ENCODE results near the gene KISS1R.

GRCh38 chr19:927351-927779 lies 10.2 kb downstream of the KISS1R start:
- TF ChIP-seq KLF7 (tag by site-specific recombination; IDR thresholded peaks at IDR 0.05; ENCODE audit: borderline replicate concordance) (no peak), CTCF (tag by site-specific recombination; IDR thresholded peaks at IDR 0.05) (no peak), ZFHX2 (tag by site-specific recombination; conservative IDR thresholded peaks at IDR 0.05) (no peak), ZNF785 (tag by site-specific recombination; IDR thresholded peaks at IDR 0.05) (no peak), ZNF174 (tag by site-specific recombination; IDR thresholded peaks at IDR 0.05) (no peak), BCL11B (tag by site-specific recombination; IDR thresholded peaks at IDR 0.05; ENCODE audit: low read depth) (no peak), PRDM10 (tag by site-specific recombination; IDR thresholded peaks at IDR 0.05) (no peak), REST (tag by site-specific recombination; IDR thresholded peaks at IDR 0.05) (no peak), ZNF530 (tag by site-specific recombination; IDR thresholded peaks at IDR 0.05; ENCODE audit: low read depth) (no peak), PBX3 (CRISPR knock-in tag; IDR thresholded peaks at IDR 0.05) (no peak), GLI2 (tag by site-specific recombination; IDR thresholded peaks at IDR 0.05; ENCODE audit: borderline replicate concordance, low read depth) (no peak)

All from HEK293 (cell line).